ENCODE data around the gene ADCK2.

Gene ADCK2

GRCh38 chr7:140696680-140697446, 24.1 kb downstream of the ADCK2 start, which contains the start of gene NDUFB2:
NDUFB2 (plus strand) TSS chr7:140696708; CDS start chr7:140696745, 37 bp downstream.
- Histone ChIP-seq H3K27me3 (ENCODE audit: low read length) (no peaks in the 10 kb centered on the region), H3K9me3 (ENCODE audit: insufficient read depth, low read length) (no peaks in the 10 kb centered on the region), H3K4me3 (ENCODE audit: insufficient read depth, low read length, poor library complexity, severe bottlenecking) (peak within 1 kb of the TSS; percentile 57), H3K9ac (ENCODE audit: low read length) (peak within 1 kb of the TSS; percentile 85), H3K4me2 (ENCODE audit: low read depth, low read length, poor library complexity, severe bottlenecking) (peak within 1 kb of the TSS; percentile 59), H4K20me1 (ENCODE audit: low read depth, low read length) (peaks cover 5% of the 10 kb centered on the region; the same call in 1 of the 2 replicates), H3K27ac (ENCODE audit: low read depth, low read length) (peak within 1 kb of the TSS; percentile 74), H3K79me2 (ENCODE audit: insufficient read depth, low read length) (peaks cover 48% of the 10 kb centered on the region), H3F3A (ENCODE audit: insufficient read depth) (no peaks in the 10 kb centered on the region), H3K9me2 (replicated peaks; ENCODE audit: insufficient read depth, low read length) (no peaks in the 10 kb centered on the region), H2AFZ (ENCODE audit: low read depth, low read length, severe bottlenecking) (peak within 1 kb of the TSS; percentile 57), H3K36me3 (ENCODE audit: low read length) (0 out of 2 replicates have a peak, but pooled peaks cover 3% of the 10 kb centered on the region)
- TF ChIP-seq EZH2phosphoT487 (conservative IDR thresholded peaks at IDR 0.05; ENCODE audit: low read length), result no peak

DNA sequence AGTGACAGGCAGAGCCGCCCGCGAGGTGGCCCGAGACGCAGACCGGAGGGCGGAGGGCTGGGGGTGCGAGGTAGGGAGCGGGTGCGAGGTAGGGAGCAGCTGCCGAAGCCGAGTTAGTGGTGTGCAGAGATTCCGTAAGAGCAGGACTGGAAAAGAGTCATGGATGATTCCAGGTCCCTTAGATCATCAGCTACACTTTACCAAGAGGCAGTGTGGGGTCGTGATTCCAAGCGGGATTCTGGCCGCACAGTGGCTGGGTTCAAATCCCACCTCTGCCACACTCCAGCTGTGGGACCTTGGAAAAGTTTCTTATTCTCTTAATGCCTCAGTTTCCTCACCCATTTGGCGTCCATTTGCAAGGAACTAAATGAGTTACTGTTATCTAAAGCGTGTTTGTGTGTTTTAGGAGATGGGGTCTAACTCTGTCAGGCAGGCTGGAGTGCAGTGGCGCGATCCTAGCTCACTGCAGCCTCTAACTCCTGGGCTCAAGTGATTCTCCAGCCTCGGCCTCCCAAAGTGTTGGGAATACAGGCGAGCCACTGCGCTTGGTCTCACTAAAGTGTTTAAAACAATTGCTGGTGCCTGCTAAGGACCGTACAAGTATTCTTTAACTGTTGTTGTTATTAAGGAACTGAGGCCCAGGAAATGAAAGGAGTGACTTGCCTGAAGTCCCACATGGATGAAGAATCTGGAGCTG, 24.9 kb downstream of the ADCK2 start:
- Histone ChIP-seq H3K27ac (ENCODE audit: low read depth, low read length) (peak overlapping the region; percentile 74; the same call in 1 of the 2 replicates), H3K36me3 (ENCODE audit: low read length) (0 out of 2 replicates have a peak, but pooled peaks cover 3% of the 10 kb centered on the region), H3K9ac (ENCODE audit: low read length) (peak overlapping the region; percentile 85), H3K4me3 (ENCODE audit: insufficient read depth, low read length, poor library complexity, severe bottlenecking) (peak overlapping the region; percentile 57), H3K27me3 (ENCODE audit: low read length) (no peaks in the 10 kb centered on the region), H3K9me2 (replicated peaks; ENCODE audit: insufficient read depth, low read length) (no peaks in the 10 kb centered on the region), H3K4me2 (ENCODE audit: low read depth, low read length, poor library complexity, severe bottlenecking) (peak overlapping the region; percentile 59), H4K20me1 (ENCODE audit: low read depth, low read length) (peaks cover 5% of the 10 kb centered on the region; the same call in 1 of the 2 replicates), H3K79me2 (ENCODE audit: insufficient read depth, low read length) (peaks cover 56% of the 10 kb centered on the region), H2AFZ (ENCODE audit: low read depth, low read length, severe bottlenecking) (peak overlapping the region; percentile 57), H3F3A (ENCODE audit: insufficient read depth) (no peaks in the 10 kb centered on the region), H3K9me3 (ENCODE audit: insufficient read depth, low read length) (no peaks in the 10 kb centered on the region)
- TF ChIP-seq EZH2phosphoT487 (conservative IDR thresholded peaks at IDR 0.05; ENCODE audit: low read length) (no peak), CTCF (IDR thresholded peaks at IDR 0.05; ENCODE audit: insufficient read depth, low read length, poor library complexity, severe bottlenecking) (no peak)

- no peaks in the 10 kb centered on the region for H3K27me3 ChIP-seq (ENCODE audit: low read length)
- no peaks in the 10 kb centered on the region for H3K9me3 ChIP-seq (ENCODE audit: insufficient read depth, low read length)
- H3K4me3 ChIP-seq (ENCODE audit: insufficient read depth, low read length, poor library complexity, severe bottlenecking), result peak overlapping the region; percentile 57
- H3K9ac ChIP-seq (ENCODE audit: low read length), result peak overlapping the region; percentile 85
- TF ChIP-seq CTCF (IDR thresholded peaks at IDR 0.05; ENCODE audit: insufficient read depth, low read length, poor library complexity, severe bottlenecking) (no peak), EZH2phosphoT487 (conservative IDR thresholded peaks at IDR 0.05; ENCODE audit: low read length) (no peak)
- H3K9me2 ChIP-seq (replicated peaks; ENCODE audit: insufficient read depth, low read length), result no peaks in the 10 kb centered on the region
- H3K27ac ChIP-seq (ENCODE audit: low read depth, low read length), result no peak overlapping the region
- H3K36me3 ChIP-seq (ENCODE audit: low read length), result 0 out of 2 replicates have a peak, but pooled peaks cover 3% of the 10 kb centered on the region
- peaks cover 5% of the 10 kb centered on the region; the same call in 1 of the 2 replicates for H4K20me1 ChIP-seq (ENCODE audit: low read depth, low read length)
- no peaks in the 10 kb centered on the region for H3F3A ChIP-seq (ENCODE audit: insufficient read depth)
- peaks cover 64% of the 10 kb centered on the region for H3K79me2 ChIP-seq (ENCODE audit: insufficient read depth, low read length)
- peak overlapping the region; percentile 59 for H3K4me2 ChIP-seq (ENCODE audit: low read depth, low read length, poor library complexity, severe bottlenecking)
- no peak overlapping the region for H2AFZ ChIP-seq (ENCODE audit: low read depth, low read length, severe bottlenecking)
Observed at GRCh38 chr7:140698477-140698876, 25.7 kb downstream of the ADCK2 start.
